Stimulated activated CD4-positive, alpha-beta T cell treated with anti-CD3 and anti-CD28 coated beads, Interleukin-2, amount 100 ng/mL, for 24 hours (primary cell): ENCODE results near the gene PCGF3.
"Not testable (repeated sequence)": the region's sequence is repeated elsewhere in the genome, so short reads cannot be mapped to it uniquely, and the experiment has no call there.

Experiments
- DNase-seq, 2 donors: peaks; one replicate each; pipeline ENCODE4 v3.0.0-alpha.2; 2020

Gene PCGF3

DNA sequence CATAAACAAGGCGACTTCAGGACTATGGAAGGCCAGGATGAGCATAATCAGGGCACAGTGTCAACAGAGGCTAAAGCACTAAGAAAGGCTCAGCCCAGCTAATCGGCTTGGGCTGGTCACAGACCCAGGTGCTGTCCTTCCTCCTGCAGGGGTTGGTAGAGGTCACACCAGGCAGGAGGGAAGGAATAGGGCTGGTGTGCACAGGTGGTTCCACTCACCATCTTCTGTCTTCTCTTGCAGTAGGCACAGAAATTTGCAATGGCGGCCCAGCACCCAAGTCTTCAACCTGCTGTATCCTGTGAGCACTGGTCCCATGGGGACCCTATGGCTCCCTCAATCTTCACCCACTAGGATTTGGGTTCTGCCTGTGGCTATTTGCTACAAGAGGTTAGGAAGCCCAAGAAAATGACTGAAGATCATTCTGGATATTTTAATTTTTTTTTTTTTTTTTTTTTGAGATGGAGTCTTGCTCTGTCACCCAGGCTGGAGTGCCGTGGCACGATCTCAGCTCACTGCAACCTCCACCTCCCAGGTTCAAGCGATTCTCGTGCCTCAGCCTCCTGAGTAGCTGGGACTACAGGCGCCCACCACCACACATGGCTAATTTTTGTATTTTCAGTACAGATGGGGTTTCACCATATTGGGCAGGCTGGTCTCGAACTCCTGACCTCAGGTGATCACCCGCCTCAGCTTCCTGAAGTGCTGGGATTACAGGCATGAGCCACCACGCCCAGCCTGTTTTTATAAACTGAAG lies 35.6 kb upstream of the PCGF3 start:
- not testable (repeated sequence) for DNase-seq

DNA sequence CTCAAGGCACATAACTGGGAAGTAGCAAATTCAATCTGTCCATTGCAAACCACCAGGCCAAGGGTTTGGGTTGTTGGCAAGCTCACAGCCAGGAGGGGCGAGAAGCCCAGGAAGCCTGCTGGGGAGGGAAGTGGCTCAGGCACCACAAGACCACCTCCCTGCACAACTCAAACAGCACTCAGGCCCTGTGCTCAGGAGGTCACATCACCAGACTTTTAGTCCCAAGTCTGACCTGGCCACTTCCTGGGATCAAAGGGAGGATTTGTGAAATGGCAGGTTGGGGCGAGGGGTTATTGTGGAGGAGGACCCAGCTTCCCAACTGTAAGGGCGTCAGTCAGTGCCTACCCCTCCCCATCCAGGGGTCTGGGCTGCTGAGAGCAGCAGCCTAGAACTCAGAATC lies 33.9 kb upstream of the PCGF3 start:
- DNase-seq = no peak

DNA sequence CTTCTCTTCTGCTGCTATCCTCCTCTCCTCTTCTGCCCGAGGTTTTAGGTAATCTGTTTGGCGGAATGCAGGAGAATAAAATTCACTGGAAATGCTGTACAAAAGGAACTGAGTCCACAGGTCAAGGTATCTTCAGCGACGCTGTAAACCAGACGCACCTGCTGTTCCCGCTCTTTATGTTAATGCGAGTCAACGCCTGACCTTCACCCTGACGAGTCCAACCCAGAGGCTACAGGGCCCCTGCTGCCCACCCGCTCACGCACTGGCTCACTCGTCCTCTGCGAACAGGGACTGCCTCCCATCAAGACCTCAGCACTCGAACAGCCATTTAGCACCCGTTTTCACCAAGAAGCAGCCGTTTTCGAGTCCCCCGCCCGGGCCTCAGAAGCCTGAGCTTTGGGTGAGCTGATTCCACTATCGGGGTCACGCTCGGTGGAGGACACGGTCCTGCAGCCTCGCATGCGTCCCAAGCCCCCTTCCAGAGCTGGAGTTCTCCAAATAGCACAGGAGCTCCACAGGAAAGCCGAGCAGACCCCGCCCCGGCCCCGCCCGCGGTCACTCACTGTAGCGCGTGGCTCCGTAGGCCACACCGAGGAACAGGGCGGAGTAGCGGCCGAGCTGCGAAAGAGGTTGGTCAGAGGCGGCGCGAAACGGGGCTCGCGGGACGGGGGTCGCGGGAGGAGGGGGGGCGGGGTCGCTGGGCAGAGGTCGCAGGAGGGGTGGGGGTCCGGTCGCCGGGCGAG lies 32.1 kb upstream of the PCGF3 start:
- peak in 1 of 2 donors; percentile 38 for DNase-seq

DNA sequence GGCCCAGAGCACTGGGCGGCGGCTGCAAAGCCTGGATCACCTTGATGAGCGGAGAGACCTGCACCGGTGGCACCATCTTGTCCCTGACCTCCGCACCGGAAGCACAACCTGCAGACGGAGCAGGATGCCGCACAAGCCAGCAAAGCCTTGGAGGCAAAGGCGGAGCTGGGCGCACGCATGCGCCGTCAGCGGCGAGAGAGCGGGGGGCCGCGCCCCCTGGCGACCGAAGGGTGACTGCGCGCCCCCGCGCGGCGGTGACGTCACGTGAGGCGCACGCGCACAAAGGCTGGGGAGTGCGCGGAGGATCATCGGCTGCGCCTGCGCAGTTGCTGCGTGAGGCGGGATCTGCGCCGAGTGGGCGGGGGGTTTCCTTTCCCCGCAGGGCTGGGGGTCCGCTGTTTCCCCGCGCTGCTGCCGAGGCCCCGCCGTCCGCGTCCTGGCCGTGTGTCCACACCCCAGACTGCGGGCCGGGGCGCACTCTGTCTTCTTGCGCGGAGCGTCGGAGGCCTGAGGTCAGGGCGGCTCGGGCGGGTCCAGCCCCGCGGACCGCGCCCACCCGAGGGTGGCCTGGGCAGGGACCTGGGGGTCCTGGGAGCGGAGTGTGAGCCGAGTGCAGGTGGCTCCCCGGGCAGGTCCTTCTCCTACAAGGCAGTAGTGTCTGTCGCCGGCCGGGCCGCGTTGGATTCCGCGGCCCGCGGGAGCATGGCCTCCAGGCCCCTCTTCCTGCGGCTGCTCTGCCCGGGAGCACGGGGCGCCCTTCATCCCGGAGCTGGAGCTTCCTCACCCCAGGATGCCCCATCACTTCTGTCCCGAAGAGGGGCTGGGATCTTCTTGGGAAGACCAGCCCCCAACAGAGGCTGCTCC lies 31.2 kb upstream of the PCGF3 start, which contains the start of the genes ATP5ME and MYL5:
Gene ATP5ME (minus strand): TSS at position 105 of the 864 bp plus-strand sequence. CDS start 29 bp downstream, at position 76.
Gene MYL5 (plus strand): TSS at position 371 of the 864 bp plus-strand sequence. CDS start 3,485 bp downstream, outside the sequence.
- DNase-seq = peak; percentile 96 to 97

DNA sequence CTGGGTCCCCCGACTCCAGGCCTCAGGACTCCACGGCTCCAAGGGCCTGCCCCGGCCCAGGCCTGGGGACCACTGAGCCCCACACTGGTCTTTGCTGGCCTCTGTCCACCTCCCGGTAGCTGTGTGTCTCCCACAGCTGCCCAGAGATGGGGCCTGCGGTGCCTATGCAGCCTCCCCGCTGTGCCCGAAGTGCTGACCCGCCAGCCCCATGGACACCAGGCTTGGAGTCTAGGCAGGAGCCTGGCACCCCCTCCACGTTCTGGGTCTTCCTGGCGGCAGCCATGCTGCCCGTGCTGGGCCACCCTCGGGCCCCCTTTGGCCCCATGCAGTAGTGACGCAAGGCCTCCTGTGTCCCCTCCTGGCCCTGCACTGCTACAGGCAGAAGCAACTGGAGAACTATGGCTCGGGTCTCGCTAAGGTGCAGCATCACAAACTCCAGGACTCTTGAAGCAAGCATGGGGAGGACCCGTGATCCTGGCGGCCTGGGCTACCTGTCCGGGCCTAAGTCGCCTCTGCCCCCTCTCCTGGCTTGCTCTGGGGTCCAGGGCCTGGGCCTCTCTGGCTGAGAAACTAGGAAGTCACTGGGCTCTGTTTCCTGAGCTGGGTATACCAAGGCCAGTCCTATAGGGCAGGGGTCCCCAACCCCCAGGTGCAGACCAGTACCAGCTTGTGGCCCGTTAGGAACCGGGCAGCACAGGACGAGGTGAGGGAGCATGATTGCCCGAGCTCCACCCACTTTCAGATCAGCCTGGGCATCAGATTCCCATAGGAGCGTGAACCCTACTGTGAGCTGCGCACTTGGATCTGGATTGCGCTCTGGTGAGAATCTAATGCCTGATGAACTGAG lies 30.4 kb upstream of the PCGF3 start:
- DNase-seq = no peak

DNA sequence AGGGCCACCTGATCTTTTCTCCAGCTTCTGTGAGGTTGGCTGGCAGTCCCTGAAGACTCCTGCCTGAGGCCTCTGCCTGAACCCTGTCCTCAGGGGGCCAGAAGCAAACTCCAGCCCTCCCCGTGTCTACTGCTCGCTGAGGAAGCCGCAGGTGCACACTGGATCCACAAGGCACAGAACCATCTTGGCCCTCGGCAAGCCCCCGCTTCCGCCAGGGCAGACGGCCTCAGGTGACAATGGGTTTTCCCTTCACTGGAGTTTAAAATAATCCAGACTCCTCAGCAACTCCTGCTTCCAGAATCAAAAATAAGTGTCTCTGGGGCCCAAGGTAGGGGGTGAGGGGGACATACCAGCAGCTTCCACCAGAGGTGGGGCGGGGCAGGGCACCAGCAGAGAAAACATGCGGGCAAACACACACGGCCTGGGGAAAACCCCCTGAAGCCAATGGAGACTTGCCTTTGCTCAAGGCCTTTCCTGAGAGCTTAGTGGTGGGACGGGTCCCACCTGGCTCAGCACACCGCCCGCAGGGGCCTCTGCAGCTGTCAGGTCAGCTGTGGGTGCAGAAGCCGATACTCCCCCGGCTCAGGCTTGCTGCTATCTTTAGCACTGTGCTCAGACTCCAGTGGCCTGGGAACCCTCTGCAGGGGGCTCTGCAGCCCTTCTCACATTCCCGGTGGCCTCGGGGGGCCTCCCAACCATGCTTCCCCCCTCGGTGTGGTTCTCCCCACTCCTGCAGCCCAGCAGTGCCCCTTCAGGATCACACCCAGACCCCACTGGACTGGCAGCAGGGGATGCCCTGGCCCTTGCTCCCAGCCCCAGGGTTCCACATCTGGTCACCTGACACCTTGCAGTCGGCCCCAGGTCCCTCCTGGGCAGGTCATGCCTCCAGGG lies 29.4 kb upstream of the PCGF3 start:
- no peak for DNase-seq

DNA sequence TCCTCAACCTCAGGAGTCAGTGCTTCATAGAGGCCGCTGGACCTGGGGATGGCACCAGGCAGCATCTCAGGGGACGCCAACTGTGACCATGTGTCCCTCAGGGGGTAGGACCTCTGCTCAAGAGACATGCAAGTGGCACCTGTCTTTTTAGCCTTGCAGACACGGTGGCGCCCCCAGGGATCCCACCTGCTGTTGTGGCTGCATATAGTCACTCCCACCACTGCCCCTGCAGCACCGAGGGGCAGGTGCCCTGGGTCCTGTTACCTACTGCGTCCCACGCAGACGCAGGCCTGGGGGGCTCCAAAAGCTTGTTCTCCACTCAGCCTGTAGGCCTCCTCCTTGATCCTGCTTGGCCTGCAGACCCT lies 28.8 kb upstream of the PCGF3 start:
- no peak for DNase-seq

DNA sequence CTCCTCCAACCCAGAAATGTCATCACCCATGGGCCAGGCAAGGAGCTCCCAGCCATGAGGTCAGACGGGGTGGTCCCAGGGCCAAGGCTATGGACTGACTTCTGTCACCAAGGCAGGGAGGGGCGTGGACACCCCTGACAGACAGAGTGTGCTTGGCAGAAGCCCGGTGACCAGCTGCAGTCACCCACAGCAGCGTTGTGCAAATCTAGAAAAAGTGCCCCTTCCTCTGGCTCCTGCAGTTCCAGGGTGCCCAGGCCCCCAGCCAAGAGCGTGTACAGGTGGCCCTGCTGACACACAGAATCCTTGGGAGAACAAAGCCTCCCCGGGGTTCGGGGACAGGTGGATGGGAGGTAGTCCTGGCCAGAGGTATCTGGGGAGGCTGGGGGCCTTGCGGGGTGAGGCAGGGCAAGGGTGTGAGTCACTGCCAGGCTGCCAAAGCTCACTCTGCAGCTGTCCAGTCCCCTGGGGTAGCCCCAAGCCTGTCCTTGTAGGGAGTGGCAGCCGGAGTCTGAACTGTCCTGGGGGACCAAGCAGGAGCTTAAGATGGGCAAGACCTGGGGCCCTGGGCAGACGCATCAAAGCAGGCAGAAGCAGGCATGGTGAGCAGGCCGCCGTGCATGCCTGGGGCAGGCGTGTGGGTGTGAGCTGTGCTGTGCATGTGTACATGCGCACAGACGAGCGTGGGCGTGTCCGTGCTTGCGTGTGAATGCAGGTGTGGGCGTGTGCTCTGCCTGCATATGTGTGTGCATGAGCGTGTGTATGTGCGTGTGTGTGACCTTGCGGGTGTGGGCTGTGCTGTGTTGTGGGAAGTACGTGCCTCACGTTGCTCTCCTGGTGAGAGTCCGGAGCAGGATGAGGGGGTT lies 28.0 kb upstream of the PCGF3 start:
- DNase-seq = peak in 1 of 2 donors; percentile 53

DNA sequence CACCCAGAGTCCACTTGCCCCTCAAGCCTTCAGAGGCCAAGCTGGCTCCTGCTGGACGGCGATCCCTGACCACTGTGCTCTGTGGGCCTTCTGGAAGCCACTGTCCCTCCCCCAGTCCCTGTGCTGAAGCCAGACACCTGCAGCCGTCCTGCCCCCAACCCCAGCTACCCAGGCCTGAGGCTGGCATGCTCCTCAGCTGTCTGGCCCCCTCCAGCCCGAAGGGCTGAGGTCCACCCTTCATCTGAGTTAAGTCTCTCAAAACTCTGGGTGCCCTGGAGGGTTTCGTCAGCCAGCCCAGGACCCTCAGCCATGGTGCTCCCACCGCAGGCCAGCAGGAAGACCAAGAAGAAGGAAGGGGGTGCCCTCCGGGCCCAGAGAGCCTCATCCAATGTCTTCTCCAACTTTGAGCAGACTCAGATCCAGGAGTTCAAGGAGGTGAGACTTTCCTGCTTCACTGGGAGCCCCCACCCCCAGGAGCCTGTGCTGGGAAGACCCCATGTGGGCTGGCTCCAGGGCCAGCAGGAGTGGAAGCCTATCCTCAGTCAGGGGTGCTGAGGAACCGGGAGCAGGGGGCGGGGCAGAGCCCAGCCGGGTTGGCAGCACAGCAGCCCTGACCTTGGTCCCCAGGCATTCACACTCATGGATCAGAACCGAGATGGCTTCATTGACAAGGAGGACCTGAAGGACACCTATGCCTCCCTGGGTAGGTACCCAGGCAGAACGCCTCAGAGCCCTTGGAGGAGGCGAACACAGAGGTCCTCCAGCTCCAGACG lies 27.1 kb upstream of the PCGF3 start:
- no peak for DNase-seq

DNA sequence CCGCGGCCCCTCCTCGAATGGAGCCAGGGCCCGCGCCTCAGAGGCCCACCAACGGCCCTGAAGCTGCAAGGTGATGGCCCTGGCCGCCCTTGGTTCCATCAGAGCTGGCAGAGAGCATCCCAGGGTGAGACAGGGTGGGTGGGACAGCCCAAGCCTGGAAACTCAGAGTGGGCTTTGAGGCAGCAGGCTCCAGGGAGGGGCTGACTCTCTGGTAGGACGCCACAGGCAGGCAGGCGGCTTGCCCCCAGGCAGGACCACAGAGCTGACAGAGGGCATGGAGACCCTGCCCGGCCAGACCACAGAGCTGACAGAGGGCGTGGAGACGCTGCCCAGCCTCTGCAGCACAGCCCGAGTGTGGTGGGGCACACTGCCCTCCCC lies 26.5 kb upstream of the PCGF3 start:
- DNase-seq = no peak

DNA sequence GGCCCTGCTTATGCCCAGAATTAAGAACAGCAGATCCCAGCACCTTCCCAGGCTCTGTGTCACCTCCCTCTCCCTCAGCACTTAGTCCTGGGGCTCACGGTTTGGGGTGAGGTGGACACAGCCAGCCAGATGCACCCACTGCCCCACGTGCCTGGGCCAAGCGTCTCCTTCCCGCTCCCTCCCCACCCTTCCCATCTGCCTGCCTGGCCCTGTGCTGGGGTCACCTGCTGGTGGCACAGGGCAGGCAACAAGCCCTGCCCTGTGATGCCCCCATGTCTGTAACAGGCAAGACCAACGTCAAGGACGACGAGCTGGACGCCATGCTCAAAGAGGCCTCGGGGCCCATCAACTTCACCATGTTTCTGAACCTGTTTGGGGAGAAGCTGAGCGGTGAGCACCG lies 26.0 kb upstream of the PCGF3 start:
- no peak for DNase-seq

DNA sequence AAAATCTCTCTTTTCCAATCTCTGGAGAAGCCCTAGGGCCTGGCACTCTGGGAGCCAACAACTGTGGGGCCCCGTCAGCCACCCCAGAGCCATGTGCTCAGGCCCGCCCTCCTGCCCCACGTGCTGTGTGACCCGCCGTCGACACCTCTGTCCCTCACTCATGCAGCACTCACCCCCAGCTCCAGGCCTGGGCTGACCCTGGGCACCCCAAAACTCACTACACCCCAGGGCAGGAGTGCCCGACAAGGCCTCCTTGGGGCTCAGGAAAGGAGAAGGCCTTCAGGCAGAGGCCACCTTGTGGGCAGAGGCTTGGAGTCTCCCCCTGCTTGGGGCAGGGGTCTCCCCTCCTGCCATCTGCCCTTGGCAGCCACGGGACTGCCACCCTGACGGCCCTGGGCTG lies 25.5 kb upstream of the PCGF3 start:
- DNase-seq = no peak

DNA sequence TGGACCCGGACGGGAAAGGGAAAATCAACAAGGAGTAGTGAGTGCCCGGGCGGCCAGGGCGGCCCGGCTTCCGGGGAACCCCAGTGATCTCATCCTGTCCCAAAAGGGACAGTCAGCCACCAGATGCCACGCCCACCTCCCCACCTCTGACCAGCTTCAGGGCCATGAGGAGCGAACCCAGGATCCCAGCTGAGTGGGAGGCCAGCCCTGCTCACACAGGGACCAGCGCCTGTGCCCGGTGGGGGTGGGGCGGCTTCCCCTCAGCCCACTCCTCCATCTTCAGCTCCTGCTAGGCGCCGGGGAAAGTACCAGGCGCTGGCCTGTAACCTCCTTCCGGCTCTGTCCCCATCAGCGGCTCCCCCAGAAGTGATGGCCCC lies 25.1 kb upstream of the PCGF3 start:
- DNase-seq = no peak

DNA sequence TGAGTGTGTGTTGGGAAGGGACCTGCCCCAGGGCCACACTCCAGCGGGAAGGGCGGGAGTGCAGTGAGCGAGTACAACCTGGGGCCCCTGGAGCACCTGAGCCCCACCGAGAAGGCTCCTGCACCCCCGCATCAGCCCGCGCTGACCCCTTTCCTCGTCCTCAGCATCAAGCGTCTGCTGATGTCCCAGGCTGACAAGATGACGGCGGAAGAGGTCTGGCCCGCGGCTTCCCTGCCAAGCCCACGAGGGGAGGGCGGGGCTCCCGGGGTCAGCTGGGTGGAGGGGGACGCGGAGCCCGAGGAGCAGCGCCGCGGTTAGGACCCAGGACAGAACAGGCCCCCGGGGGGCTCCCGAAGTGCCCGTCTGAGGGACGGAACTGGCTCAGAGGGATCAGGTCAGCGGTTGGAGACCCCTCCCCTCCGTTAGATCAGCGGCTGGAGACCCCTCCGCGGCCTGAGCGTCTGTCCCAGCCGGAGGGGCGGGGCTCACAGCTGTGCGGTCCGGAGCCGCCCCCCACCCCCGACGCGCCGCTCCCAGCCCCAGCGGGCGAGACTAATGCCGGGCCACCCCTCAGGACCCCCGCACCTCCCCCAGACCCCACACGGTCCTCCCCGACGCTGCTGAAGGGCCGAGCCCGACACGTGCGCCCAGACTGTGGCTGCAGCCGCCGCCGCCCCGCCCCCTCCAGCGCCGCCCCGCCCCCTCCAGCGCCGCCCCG lies 24.5 kb upstream of the PCGF3 start:
- DNase-seq = peak; percentile 54 to 56

DNA sequence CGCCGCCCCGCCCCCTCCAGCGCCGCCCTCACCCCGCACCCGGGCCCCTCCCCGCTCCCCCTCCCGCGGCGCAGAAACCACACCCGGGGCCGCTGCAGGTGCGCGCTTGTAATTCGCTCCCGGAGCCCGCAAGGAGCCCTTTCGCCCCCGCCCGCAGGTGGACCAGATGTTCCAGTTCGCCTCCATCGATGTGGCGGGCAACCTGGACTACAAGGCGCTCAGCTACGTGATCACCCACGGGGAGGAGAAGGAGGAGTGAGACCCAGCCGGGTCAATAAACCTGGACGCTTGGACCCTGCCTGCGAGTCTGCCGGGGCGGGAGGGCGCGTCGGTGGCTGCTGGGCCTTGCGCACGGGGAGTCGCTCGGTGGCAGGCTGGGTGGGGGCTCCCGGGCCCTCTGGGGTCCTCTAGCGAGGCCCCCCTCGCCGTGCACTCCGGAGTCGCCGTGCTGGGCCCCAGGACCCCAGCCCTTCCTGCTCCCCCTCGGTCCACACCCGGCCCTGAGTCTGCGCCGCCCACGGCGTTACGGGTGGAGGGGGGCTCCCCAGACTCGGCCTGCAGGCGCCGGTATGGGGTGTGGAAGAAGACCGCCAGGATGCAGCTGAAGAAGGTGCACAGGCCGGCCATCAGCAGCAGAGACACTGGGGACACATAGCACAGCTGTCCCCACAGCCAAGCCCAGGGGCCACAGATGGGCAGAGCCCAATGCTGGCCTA lies 23.7 kb upstream of the PCGF3 start:
- no peak for DNase-seq

DNA sequence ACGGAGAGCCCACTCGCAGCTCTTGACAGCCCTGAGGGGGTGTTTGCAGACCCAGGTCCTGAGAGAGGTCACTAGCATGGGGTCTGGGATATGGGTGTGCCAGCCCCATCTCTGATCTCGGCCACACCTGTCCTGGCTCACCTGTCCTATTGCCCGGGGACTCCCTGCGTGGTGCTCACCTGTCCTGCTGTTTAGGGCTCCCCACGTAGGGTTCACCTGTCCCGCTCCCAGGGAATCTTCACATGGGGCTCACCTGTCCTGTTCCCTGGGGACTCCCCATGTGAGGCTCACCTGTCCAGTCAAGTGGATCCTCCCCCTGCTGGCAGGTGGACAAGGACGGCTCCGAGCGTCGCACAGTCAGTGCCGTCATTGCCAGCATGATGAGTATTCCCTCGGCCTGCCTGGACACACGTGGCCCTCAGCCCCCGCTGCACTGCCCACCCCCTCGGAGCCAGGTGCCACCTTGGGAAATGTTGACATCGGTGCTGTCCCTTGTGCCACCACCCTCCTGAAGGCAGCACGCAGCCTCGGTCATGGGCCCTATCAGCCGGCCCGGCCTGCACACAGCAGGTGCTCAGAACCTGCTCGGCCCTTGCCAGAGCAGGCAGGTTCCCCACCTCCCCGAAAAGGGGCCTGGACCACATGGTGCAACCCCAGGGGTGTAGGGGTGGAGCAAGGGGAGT lies 23.0 kb upstream of the PCGF3 start:
- no peak for DNase-seq

DNA sequence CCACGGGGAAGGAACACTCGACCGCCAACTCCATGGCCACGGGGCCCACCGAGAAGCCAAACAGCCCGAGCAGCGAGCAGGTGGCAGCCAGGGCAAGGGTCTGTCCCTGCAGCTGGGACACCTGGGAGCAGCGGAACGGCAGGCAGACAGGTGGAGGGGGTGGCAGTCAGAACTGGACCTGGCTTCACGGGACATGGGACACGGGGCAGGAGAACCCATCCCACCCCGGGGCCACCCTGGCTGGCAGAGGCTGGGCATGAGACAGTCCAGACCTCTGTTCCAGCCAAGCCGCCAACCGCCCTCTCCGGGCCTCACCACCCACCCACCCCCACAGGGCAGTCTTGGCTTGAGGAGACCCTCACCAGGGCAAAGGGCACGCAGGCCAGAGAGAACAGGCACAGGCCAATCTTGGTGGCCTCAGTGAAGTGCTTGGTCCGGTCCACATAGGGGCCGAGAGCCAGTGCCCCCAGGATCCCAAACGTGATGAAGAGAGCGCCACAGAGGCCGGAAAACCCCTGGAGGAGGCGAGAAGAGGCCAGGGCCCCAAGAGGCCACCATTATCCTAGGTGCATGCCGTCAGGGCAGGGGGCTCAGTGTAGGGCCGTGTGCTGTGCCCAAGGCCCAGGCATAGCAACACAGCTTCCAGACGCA lies 22.3 kb upstream of the PCGF3 start:
- no peak for DNase-seq
